HG02798 (cell line): ENCODE data around the gene SNX2.
"Not testable (repeated sequence)": the region's sequence is repeated elsewhere in the genome, so short reads cannot be mapped to it uniquely, and the experiment has no call there.

Experiments used
- ATAC-seq: cut with Tn5 transposase; IDR thresholded peaks from one replicate; pipeline ENCODE4 v1.9.1; 2021; ENCODE audit warnings: mild to moderate bottlenecking; ENCODE audit not compliant: unreplicated experiment, poor library complexity

The SNX2 gene

GRCh38 chr5:122774861-122775549 lies at the start of gene SNX2:
SNX2 (plus strand) TSS chr5:122775080; CDS start chr5:122775104, 24 bp downstream.
- ATAC-seq = peak; percentile 93

DNA sequence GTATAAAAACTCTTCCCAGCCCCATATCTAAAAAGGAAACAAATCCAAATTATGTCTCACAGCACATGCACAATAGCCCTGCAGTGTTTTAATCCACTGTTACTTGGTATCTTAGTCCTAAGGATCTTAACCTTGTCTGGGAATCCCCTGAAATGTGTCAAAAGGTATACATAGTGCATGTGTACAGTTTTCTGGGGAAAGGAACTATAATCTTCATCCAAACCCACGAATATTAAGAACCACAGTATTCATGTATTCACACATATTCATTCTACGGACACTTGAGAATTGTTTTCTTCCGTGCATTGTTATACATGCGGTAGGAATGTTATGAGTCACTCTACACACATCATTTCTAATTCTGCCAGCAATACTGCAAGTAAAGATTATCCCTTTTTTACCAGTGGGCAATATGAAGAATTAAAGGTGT lies 47.8 kb upstream of the SNX2 start:
- peak; percentile 47 for ATAC-seq

- no peak for ATAC-seq
These were observed 44.8 kb upstream of the SNX2 start for GRCh38 chr5:122730037-122730436.

DNA sequence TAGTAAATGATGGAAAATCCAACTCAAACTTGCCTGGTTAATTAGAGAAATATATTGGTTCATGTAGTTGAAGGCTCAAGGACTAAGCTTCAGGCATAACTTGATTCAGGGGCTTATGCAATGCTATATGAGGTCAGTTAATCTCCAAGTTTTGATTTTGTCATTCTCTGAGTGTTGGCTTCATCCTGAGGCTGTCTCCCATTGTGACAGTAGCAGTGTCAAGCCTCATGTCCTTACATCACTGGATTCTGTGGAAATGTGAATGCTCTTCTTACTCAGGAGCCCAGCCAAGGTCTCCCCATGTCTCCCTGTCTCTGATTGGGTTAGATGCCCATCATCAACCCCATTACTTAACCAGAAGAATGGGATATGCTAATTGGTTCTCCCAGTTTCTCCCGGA lies 44.4 kb upstream of the SNX2 start:
- ATAC-seq = no peak

DNA sequence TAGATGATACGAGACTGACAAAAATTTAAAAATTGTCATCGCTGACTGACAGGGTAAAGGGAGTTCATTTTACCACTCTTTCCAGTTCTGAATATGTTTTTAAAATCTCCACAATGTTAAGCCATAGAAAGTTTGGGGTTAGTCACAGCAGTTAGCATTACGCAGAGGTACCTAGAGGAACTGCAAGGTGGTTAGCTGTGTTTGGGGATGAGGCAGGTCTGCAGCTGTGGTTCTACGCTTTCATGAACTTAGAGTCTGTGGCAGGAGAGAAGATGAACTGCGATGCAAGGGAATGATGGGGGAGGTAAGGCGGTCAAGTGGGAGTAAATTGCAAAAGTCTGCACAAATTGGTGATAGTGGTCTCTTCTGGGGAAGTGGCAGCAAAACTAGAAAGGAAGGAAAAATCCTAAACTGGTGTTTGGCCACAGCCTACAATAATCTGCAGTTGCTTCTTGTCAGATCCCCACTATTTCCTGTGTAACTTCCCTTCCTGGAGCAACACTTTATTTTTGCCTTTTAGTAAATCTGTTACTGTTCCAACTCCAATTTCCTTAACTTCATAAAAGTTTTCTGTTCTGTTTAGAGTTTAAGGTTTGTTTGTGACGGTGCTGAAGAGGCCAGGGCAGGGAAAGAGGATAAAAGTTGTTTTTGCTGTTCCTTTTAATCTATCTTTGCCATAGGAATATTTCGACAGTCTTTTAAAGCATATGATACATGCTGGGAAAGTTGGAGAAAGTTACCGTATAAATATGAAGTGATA lies 38.6 kb upstream of the SNX2 start:
- no peak for ATAC-seq

GRCh38 chr5:122738088-122738487 lies 36.8 kb upstream of the SNX2 start:
- ATAC-seq = no peak

DNA sequence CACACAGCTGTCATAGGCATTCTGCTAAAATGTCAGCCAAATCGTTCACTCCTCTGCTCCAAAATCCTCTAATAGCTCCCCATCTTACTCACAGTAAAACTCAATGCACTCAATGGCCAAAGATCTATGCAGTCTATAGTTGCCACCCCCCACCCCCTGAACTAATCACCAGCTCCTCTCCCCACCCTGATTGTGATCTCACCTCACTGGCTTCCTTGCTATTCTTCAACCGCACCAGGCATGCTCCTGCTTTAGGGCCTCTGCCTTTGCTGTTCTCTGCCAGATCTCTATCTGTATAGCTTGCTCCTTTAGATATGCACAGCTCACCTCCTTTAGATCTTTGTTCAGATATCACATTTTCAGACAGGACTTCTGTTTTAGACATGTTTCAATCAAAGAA lies 33.2 kb upstream of the SNX2 start:
- no peak for ATAC-seq

GRCh38 chr5:122743261-122743660 lies 31.6 kb upstream of the SNX2 start:
- no peak for ATAC-seq

- ATAC-seq = no peak
These were observed 29.3 kb upstream of the SNX2 start for GRCh38 chr5:122745597-122745996.

DNA sequence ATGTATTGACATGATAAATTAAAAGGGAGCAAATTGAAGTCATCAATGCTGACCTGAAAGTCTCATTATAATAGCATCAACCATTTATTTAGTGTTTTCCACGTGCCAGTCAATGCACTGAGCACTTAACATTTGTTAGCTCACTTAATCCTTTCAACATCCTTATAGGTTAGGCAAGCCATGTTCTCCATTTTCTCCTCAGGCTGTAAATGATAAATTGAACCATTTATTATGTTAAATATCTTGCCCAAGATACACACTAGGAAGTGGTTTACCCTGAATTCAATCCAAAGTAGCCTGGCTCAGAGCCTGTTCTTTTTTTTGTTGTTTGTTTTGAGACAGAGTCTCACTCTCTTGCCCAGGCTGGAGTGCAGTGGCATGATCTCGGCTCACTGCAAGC lies 25.0 kb upstream of the SNX2 start:
- ATAC-seq = no peak

DNA sequence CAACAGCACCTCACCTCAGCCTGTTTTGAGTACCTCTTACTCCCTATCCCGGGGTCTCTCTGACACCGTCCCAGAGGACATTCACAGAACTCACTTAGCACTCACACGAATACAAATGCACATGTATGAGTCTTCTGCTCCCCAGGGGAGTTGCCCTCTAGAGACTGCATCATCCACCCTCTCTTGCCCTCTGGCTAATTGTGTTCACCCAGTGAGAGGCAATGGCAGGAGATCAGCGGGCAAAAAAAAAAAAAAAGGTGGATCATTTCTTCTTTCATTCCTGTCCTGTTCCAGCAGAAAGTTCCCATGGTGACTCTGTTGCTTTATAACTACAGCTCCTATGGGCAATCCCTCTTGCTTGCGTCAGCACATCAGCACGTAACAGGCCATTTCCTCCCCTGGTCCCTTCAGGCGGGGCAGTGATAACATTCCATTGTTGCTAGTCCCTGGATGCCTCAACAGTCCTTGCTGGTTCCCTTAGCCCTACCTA lies 23.5 kb upstream of the SNX2 start:
- no peak for ATAC-seq

DNA sequence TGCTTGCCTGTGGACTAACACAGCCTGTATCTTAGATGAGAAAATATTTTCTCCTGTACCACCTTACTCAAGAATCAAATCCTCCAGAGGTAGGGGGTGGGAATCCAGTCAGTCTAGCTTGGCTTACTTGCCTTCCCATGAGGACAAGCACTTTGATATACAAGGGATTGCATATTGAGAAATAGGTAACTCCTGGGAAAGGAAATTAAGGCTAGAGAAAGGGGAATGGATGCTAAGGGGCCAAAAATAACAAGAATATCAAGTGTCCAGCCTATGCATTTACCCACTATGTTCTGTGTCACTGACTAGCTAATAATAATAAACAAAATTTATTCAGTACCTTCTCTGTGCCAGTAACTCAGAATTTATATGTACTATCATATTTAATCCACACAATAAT lies 21.4 kb upstream of the SNX2 start:
- ATAC-seq = no peak

GRCh38 chr5:122755783-122756182 lies 19.1 kb upstream of the SNX2 start:
- ATAC-seq = no peak

DNA sequence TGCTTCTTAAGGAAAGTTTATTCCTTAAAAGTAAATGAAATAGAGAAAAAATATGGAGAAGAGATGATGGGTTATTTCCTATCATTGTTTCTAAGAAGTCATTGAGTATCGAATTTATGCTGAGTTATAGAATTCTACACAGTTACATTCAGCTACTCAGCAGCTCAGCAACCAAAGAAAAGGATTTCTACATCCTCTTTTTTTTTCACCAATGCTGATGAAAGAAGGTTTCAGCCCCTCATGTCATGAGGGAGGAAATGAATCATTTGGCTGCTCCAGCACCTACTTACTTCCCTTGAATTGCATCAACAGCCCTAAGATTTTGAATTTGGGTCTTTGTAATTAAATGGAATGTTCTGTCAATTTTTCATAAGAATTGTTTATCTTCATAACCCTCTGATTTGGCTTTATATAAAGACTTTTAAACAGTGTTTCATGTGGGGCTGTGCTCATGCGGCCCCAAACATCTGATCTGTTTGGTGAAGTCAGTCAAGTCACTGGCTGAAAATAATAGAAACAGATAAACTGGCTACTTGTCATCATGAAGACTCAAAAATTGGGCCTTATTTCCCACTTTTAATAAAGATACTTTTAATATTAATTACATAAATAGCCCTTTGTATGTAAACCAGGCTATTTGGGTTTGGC lies 18.5 kb upstream of the SNX2 start:
- ATAC-seq = peak; percentile 61

GRCh38 chr5:122757285-122757684 lies 17.6 kb upstream of the SNX2 start:
- ATAC-seq = peak; percentile 58

DNA sequence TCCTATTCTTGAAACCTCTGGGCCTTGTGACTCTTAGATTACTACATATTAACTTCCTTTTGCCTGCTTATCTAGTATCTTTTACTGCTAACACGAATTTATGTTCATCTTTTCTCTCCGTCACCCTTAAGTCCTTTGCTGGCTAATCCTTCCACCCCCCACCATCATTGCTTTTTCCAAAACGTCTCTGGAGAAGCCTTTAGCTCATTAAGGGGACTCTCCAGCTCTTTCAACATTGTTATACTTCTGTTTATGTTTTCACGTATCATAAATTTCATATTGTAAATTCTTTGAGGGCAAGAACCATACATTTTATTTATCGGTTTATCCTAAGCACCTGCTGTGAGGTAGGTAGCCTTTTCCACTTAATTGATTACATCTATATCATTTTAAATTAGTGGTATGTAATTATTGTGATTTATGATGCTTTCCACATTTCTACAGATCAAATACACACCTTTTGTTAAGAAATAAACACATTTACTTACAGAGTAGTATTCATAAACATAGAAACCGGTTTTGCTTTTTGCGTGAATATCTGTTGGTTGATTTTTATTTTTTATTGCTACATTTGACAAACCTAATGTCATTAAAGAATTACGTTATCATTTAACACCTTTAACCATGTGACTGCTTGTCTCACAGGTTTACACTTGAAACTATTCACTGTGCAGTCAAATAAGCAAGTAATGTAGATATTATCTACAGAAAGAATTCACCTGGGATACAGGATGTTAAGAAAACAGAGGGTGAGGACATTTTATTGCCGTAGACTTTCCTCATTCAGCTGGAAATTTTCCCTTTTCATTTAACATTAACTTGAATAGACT lies 15.4 kb upstream of the SNX2 start:
- no peak for ATAC-seq

DNA sequence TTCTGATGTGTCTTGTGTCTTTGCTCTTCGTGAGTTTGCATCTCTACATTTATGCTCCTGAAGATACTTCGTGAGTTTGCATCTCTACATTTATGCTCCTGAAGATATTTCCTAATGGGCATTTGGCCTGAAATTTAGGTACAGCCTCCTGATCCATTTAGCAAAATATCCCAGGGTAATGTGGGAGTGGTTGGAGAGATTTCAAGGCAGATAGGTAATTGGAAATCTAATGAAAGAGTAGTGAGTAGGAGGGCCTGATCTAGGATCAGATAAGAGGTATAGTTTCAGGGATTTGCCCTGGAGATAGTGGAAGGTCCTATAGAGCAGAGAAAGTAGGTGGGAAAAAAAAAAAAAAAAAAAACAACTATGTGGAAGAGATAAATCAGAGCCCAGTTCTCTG lies 14.6 kb upstream of the SNX2 start:
- ATAC-seq = no peak

DNA sequence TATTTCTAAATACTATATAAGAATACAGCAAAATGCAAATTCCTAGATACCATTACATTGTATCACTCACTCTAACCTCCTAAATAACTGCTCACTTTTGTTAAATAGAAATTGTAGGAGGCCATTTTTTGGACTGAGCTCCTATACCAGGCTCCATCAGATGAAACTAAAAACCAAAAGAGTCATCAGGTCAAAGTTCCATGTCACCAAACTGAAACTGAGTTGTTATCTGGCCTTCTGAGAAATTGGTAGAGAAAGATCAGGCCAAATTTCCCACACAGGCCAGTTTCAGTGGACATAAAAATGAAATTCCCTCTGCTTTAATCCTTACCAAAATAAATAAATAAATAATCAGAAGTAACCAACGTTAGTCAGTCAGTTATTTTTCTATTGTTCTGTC lies 13.8 kb upstream of the SNX2 start:
- ATAC-seq = no peak

- not testable (repeated sequence) for ATAC-seq
These were observed 13.0 kb upstream of the SNX2 start for GRCh38 chr5:122761896-122762295.

DNA sequence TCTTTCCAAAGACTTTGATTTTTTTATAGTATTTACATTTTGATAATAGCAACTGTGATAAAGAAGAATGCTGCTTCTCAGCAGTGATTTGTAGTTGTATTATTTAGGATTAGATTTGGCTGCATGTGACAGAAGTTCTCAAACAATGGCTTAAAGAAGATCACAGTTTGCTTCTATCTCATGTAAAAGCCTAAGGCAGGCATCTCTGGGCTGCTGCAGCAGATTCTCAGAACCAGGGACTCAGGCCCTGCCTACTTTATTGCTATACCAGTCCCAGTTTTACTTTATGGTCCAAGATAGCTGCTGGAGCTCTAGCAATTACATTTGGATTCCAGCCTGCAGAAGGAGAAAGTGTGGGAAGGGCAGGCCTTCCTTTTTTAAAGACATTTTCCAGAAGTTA lies 8.8 kb upstream of the SNX2 start:
- ATAC-seq = no peak
